ENCODE measurements around the gene RGL1.

The RGL1 gene

GRCh38 chr1:183869230-183869629 lies 64.3 kb downstream of the RGL1 start:
- no peak for TF ChIP-seq CTCF (IDR thresholded peaks at IDR 0.05; ENCODE audit: control insufficient read depth, insufficient read depth, low read depth, low read length, missing control alignments)
- no peak for DNase-seq (ENCODE audit: low read depth)
- H3K4me3 ChIP-seq (ENCODE audit: control insufficient read depth, low read depth, low read length): no peak overlapping the region

GRCh38 chr1:183869664-183870063 lies 64.7 kb downstream of the RGL1 start:
- no peak for DNase-seq (ENCODE audit: low read depth)
- no peak overlapping the region for H3K4me3 ChIP-seq (ENCODE audit: control insufficient read depth, low read depth, low read length)
- TF ChIP-seq CTCF (IDR thresholded peaks at IDR 0.05; ENCODE audit: control insufficient read depth, insufficient read depth, low read depth, low read length, missing control alignments): no peak

DNA sequence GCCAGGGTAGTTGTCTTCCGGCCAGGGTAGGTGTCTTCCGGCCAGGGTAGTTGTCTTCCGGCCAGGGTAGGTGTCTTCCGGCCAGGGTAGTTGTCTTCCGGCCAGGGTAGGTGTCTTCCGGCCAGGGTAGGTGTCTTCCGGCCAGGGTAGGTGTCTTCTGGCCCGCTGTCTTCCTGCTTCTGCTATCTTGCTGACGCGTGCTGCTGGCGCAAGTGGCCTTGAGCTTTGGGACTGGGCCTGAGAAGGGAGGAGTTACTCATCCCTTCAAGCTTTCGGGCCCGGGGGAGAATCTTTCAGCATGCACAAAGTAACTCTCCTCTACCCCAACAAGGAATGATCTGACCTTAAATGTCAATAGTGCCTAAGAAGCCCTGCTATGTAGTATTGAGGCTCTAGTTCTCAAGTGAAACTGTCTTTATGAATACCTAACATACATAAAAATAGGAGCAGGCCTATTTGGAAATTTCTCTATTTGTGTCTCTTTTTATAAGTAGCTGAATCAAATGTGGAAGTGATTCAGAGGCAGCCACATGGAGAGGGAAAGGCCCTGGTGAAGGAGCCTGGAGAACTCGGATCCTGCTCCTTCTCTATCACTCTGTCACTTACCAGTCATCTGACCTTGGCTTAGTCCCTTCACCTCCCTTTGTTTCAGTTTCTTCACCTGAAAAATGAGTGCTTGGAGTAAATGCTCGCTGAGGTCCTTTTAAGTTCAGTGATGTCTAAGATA lies 65.6 kb downstream of the RGL1 start:
- no peak for DNase-seq (ENCODE audit: low read depth)
- H3K4me3 ChIP-seq (ENCODE audit: control insufficient read depth, low read depth, low read length): no peak overlapping the region
- TF ChIP-seq CTCF (IDR thresholded peaks at IDR 0.05; ENCODE audit: control insufficient read depth, insufficient read depth, low read depth, low read length, missing control alignments): no peak

GRCh38 chr1:183871142-183871541 lies 66.2 kb downstream of the RGL1 start:
- DNase-seq (ENCODE audit: low read depth): no peak
- TF ChIP-seq CTCF (IDR thresholded peaks at IDR 0.05; ENCODE audit: control insufficient read depth, insufficient read depth, low read depth, low read length, missing control alignments): no peak
- H3K4me3 ChIP-seq (ENCODE audit: control insufficient read depth, low read depth, low read length): no peak overlapping the region

- no peak for TF ChIP-seq CTCF (IDR thresholded peaks at IDR 0.05; ENCODE audit: control insufficient read depth, insufficient read depth, low read depth, low read length, missing control alignments)
- no peak for DNase-seq (ENCODE audit: low read depth)
- no peak overlapping the region for H3K4me3 ChIP-seq (ENCODE audit: control insufficient read depth, low read depth, low read length)
These were observed 66.7 kb downstream of the RGL1 start for GRCh38 chr1:183871601-183872000.

GRCh38 chr1:183872403-183872802 lies 67.5 kb downstream of the RGL1 start:
- no peak for TF ChIP-seq CTCF (IDR thresholded peaks at IDR 0.05; ENCODE audit: control insufficient read depth, insufficient read depth, low read depth, low read length, missing control alignments)
- no peak overlapping the region for H3K4me3 ChIP-seq (ENCODE audit: control insufficient read depth, low read depth, low read length)
- no peak for DNase-seq (ENCODE audit: low read depth)

All from AG09309 (cell line).